Omental fat pad (tissue), 4 donors: ENCODE data around the gene PPFIBP1. TPM values are rescaled to one million over a fixed set of nuclear protein-coding genes. Genes with fewer than 3 reads are reported as not detected.

Experiments used
- ATAC-seq: fragments of 150-250 bp; one replicate; pipeline ENCODE4 v1.9.1; 2016; ENCODE audit warnings: mild to moderate bottlenecking, moderate library complexity; ENCODE audit not compliant: low FRiP score
- DNase-seq: peaks from one replicate; pipeline ENCODE4 v3.0.0-alpha.2; 2019; ENCODE audit warnings: low spot score
- CTCF ChIP-seq, 3 donors: fragments of 450-650 bp; IDR thresholded peaks; one replicate each; pipeline ENCODE4 v1.5.1; 2016 to 2017; ENCODE audit warnings: antibody characterized with exemption in 3 of 3, mild to moderate bottlenecking in 3 of 3, moderate library complexity in 2 of 3
- total RNA-seq, 4 donors: library from RNA; depleted of rRNA; stranded (reverse); fragments of >200 nt; gene quantifications; one replicate each; pipeline ENCODE4 v1.1.0, GENCODE V29; 2016

PPFIBP1 gene
- total RNA-seq, 4 donors from 2014 or later, result 40.2 to 164 (median 56.5) TPM

GRCh38 chr12:27573972-27574371 lies 50.0 kb downstream of the PPFIBP1 start:
- TF ChIP-seq CTCF (IDR thresholded peaks at IDR 0.05), result no peak
- DNase-seq (no peak), ATAC-seq (no peak)

- no peak for DNase-seq
- no peak for ATAC-seq
- TF ChIP-seq CTCF (IDR thresholded peaks at IDR 0.05), result no peak
Measured at GRCh38 chr12:27575090-27575761, 51.2 kb downstream of the PPFIBP1 start.

- TF ChIP-seq CTCF (IDR thresholded peaks at IDR 0.05), result no peak
- DNase-seq (no peak), ATAC-seq (no peak)
Measured at GRCh38 chr12:27575762-27576118, 51.7 kb downstream of the PPFIBP1 start.

- no peak for ATAC-seq
Measured at GRCh38 chr12:27576667-27577347, 52.8 kb downstream of the PPFIBP1 start.

GRCh38 chr12:27577688-27578087 lies 53.7 kb downstream of the PPFIBP1 start:
- DNase-seq, result no peak
- no peak for TF ChIP-seq CTCF (IDR thresholded peaks at IDR 0.05)
- ATAC-seq, result no peak

More at GRCh38 chr12:27576667-27577347, 52.8 kb downstream of the PPFIBP1 start:
- no peak for DNase-seq
- no peak for TF ChIP-seq CTCF (IDR thresholded peaks at IDR 0.05)

- no peak for DNase-seq
- no peak for TF ChIP-seq CTCF (IDR thresholded peaks at IDR 0.05)
- no peak for ATAC-seq
Measured at GRCh38 chr12:27578689-27579372, 54.8 kb downstream of the PPFIBP1 start.
